Adrenal gland (tissue), 5 donors: ENCODE data around the gene FCRL4.

Experiments
- POLR2A ChIP-seq, 2 donors: fragments of 450-650 bp; IDR thresholded peaks; one replicate each; pipeline ENCODE4 v1.6.1; 2017; ENCODE audit warnings: antibody characterized with exemption in 2 of 2, mild to moderate bottlenecking in 2 of 2, moderate library complexity in 1 of 2
- TF ChIP-seq, protein P1 (sequence below), 6 experiments: fragments of 450-650 bp in 4 of 6; fragments of 200-600 bp in 2 of 6; sonication (generic) in 1 of 6; IDR thresholded peaks; 1 replicate in 5 of 6; 2 replicates in 1 of 6; pipeline versions ENCODE4 v1.5.1 to v1.8.0; 2016 to 2021; ENCODE audit warnings: antibody characterized with exemption in 6 of 6, mild to moderate bottlenecking in 2 of 6, moderate library complexity in 1 of 6
- donor health status: DM: no; HTN: no; CAD: no.

GRCh38 chr1:157585984-157586383, 11.9 kb downstream of the FCRL4 start:
- TF ChIP-seq, protein P1, sequence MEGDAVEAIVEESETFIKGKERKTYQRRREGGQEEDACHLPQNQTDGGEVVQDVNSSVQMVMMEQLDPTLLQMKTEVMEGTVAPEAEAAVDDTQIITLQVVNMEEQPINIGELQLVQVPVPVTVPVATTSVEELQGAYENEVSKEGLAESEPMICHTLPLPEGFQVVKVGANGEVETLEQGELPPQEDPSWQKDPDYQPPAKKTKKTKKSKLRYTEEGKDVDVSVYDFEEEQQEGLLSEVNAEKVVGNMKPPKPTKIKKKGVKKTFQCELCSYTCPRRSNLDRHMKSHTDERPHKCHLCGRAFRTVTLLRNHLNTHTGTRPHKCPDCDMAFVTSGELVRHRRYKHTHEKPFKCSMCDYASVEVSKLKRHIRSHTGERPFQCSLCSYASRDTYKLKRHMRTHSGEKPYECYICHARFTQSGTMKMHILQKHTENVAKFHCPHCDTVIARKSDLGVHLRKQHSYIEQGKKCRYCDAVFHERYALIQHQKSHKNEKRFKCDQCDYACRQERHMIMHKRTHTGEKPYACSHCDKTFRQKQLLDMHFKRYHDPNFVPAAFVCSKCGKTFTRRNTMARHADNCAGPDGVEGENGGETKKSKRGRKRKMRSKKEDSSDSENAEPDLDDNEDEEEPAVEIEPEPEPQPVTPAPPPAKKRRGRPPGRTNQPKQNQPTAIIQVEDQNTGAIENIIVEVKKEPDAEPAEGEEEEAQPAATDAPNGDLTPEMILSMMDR (IDR thresholded peaks at IDR 0.05), result no peak
- no peak for TF ChIP-seq POLR2A (IDR thresholded peaks at IDR 0.05)
